ENCODE data around the gene ZNF385B.

ZNF385B gene

DNA sequence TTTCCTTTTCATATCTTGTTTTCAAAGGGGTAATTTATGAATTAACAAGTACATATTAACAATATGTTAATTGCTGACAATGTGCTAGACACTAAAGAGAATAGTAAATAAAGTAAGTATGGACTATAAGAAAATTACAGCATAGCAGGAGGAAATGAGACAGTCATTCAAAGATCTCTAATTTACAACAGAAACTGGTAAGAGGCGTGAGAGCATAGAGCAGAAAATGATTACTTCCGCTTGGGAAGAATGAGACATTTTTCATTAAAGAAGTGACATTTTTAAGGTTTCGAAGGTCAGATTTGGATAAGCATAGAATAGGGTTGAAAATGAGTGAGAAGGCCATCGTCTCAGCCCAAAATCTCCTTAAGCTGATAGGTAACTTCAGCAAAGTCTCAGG, 412.4 kb downstream of the ZNF385B start:
- no peak overlapping the region for H3K14ac ChIP-seq (ENCODE audit: low read length in 2 of 2)
- no peak overlapping the region for H3K18ac ChIP-seq (ENCODE audit: low read depth in 1 of 2, low read length in 2 of 2)
- no peaks in the 10 kb centered on the region for H3K79me1 ChIP-seq (replicated peaks; ENCODE audit: low read length, poor library complexity, severe bottlenecking)
- WGBS, result 96% methylated on average over 2 of the region's 4 CpGs
- H3K27ac ChIP-seq (ENCODE audit: low read length, poor library complexity, severe bottlenecking), result no peak overlapping the region
- H4K8ac ChIP-seq (ENCODE audit: low read length), result no peak overlapping the region
- H2BK15ac ChIP-seq (ENCODE audit: low read depth, poor library complexity, severe bottlenecking), result no peak overlapping the region
- no peak overlapping the region for H4K91ac ChIP-seq (ENCODE audit: low read length)
- no peak overlapping the region for H2AK5ac ChIP-seq (ENCODE audit: low read length, severe bottlenecking)
- H3K4me3 ChIP-seq (ENCODE audit: insufficient read depth in 1 of 2, low read depth in 1 of 2, low read length in 2 of 2), result no peak overlapping the region
- no peaks in the 10 kb centered on the region for H3K9me3 ChIP-seq (ENCODE audit: control insufficient read depth, low read length)
- no peak overlapping the region for H3K23ac ChIP-seq (ENCODE audit: low read length in 2 of 2)
- no peaks in the 10 kb centered on the region for H3K27me3 ChIP-seq (ENCODE audit: control insufficient read depth in 1 of 2, insufficient read depth in 1 of 2, low read length in 2 of 2)
- no peak overlapping the region for H3K4ac ChIP-seq (ENCODE audit: low read depth in 1 of 2, low read length in 2 of 2)
- H3K4me1 ChIP-seq (ENCODE audit: control insufficient read depth, insufficient read depth, low read depth, low read length), result no peaks in the 10 kb centered on the region
- H3K9ac ChIP-seq (ENCODE audit: low read length), result no peak overlapping the region
- H2BK120ac ChIP-seq (ENCODE audit: low read depth, low read length), result no peak overlapping the region
- no peaks in the 10 kb centered on the region for H3K36me3 ChIP-seq (ENCODE audit: control insufficient read depth in 1 of 2, insufficient read depth in 2 of 2, low read depth in 1 of 2, low read length in 2 of 2)
- no peak for DNase-seq
- H3K4me2 ChIP-seq (ENCODE audit: low read length, poor library complexity, severe bottlenecking), result no peak overlapping the region
- H2BK5ac ChIP-seq (ENCODE audit: low read depth, low read length, poor library complexity, severe bottlenecking), result no peak overlapping the region
- H2AFZ ChIP-seq (ENCODE audit: low read depth, low read length), result no peak overlapping the region
- no peak overlapping the region for H2BK12ac ChIP-seq (ENCODE audit: low read length in 2 of 2)

DNA sequence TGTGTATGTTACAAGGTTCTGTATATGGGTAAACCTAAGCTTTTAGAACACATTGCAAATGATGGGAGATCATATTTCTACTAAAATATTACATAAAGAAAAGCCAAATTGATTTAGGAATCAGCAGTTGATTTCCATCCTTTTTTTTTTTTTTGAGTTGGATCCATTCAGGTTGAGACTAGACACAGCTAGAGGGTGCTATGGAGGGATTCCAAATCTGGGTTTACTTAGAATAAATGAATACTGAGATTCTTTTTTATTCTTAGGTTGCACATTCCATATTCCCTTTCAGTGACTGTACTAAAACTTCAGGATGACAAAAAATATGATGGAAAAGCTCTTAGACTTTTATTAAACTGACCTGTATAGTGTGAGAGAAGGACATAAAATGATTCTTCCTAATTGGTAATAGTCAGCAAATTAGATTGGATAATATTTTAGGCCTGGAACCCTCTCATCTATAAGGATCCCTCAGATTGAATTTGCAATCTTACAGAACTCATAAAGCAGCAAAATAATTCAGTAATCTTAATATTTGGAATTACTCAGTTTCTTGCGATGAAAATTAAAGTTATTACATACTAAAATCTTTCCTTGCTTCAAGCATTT, 413.5 kb downstream of the ZNF385B start:
- H2AK5ac ChIP-seq (ENCODE audit: low read length, severe bottlenecking), result no peak overlapping the region
- no peak overlapping the region for H3K23ac ChIP-seq (ENCODE audit: low read length in 2 of 2)
- no peak for DNase-seq
- no peak overlapping the region for H3K4me2 ChIP-seq (ENCODE audit: low read length, poor library complexity, severe bottlenecking)
- H3K79me1 ChIP-seq (replicated peaks; ENCODE audit: low read length, poor library complexity, severe bottlenecking), result no peaks in the 10 kb centered on the region
- WGBS, result no CpG with 5 or more reads among the region's 1 CpG
- H3K9ac ChIP-seq (ENCODE audit: low read length), result no peak overlapping the region
- no peak overlapping the region for H4K8ac ChIP-seq (ENCODE audit: low read length)
- H3K36me3 ChIP-seq (ENCODE audit: control insufficient read depth in 1 of 2, insufficient read depth in 2 of 2, low read depth in 1 of 2, low read length in 2 of 2), result no peaks in the 10 kb centered on the region
- H3K14ac ChIP-seq (ENCODE audit: low read length in 2 of 2), result no peak overlapping the region
- no peak overlapping the region for H2BK5ac ChIP-seq (ENCODE audit: low read depth, low read length, poor library complexity, severe bottlenecking)
- H2BK12ac ChIP-seq (ENCODE audit: low read length in 2 of 2), result no peak overlapping the region
- no peak overlapping the region for H2AFZ ChIP-seq (ENCODE audit: low read depth, low read length)
- H3K4me1 ChIP-seq (ENCODE audit: control insufficient read depth, insufficient read depth, low read depth, low read length), result no peaks in the 10 kb centered on the region
- no peak overlapping the region for H2BK120ac ChIP-seq (ENCODE audit: low read depth, low read length)
- no peak overlapping the region for H3K27ac ChIP-seq (ENCODE audit: low read length, poor library complexity, severe bottlenecking)
- no peak overlapping the region for H4K91ac ChIP-seq (ENCODE audit: low read length)
- no peak overlapping the region for H2BK15ac ChIP-seq (ENCODE audit: low read depth, poor library complexity, severe bottlenecking)
- H3K9me3 ChIP-seq (ENCODE audit: control insufficient read depth, low read length), result no peaks in the 10 kb centered on the region
- no peak overlapping the region for H3K18ac ChIP-seq (ENCODE audit: low read depth in 1 of 2, low read length in 2 of 2)
- no peak overlapping the region for H3K4me3 ChIP-seq (ENCODE audit: insufficient read depth in 1 of 2, low read depth in 1 of 2, low read length in 2 of 2)
- H3K4ac ChIP-seq (ENCODE audit: low read depth in 1 of 2, low read length in 2 of 2), result no peak overlapping the region
- H3K27me3 ChIP-seq (ENCODE audit: control insufficient read depth in 1 of 2, insufficient read depth in 1 of 2, low read length in 2 of 2), result no peaks in the 10 kb centered on the region

DNA sequence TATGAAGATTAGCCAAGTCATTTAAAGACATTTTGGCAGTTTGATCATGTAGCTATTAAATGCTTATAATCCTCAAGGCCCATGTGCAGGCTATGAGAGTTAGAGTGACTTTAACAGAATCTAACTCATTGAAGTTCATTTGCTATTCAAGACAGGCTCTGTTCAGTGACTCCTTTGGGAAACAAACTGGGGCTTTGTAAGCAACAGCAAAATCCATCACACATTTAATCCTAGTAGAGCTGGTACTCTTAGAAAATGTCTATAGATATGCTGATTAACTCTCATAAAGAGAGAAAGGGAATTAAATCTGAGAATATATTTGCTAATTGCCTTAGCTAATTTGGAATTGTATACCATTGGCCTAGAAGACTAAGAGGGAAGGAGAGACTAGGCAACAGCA, 414.0 kb downstream of the ZNF385B start:
- no peak overlapping the region for H2BK15ac ChIP-seq (ENCODE audit: low read depth, poor library complexity, severe bottlenecking)
- H3K27ac ChIP-seq (ENCODE audit: low read length, poor library complexity, severe bottlenecking), result no peak overlapping the region
- H3K79me1 ChIP-seq (replicated peaks; ENCODE audit: low read length, poor library complexity, severe bottlenecking), result no peaks in the 10 kb centered on the region
- H3K4me2 ChIP-seq (ENCODE audit: low read length, poor library complexity, severe bottlenecking), result no peak overlapping the region
- H2BK5ac ChIP-seq (ENCODE audit: low read depth, low read length, poor library complexity, severe bottlenecking), result no peak overlapping the region
- H4K91ac ChIP-seq (ENCODE audit: low read length), result no peak overlapping the region
- H3K4me1 ChIP-seq (ENCODE audit: control insufficient read depth, insufficient read depth, low read depth, low read length), result no peaks in the 10 kb centered on the region
- DNase-seq, result no peak
- H3K4me3 ChIP-seq (ENCODE audit: insufficient read depth in 1 of 2, low read depth in 1 of 2, low read length in 2 of 2), result no peak overlapping the region
- H2BK12ac ChIP-seq (ENCODE audit: low read length in 2 of 2), result no peak overlapping the region
- H2BK120ac ChIP-seq (ENCODE audit: low read depth, low read length), result no peak overlapping the region
- no peak overlapping the region for H3K4ac ChIP-seq (ENCODE audit: low read depth in 1 of 2, low read length in 2 of 2)
- no peak overlapping the region for H2AFZ ChIP-seq (ENCODE audit: low read depth, low read length)
- H3K18ac ChIP-seq (ENCODE audit: low read depth in 1 of 2, low read length in 2 of 2), result no peak overlapping the region
- no peak overlapping the region for H3K23ac ChIP-seq (ENCODE audit: low read length in 2 of 2)
- no peak overlapping the region for H2AK5ac ChIP-seq (ENCODE audit: low read length, severe bottlenecking)
- H3K36me3 ChIP-seq (ENCODE audit: control insufficient read depth in 1 of 2, insufficient read depth in 2 of 2, low read depth in 1 of 2, low read length in 2 of 2), result no peaks in the 10 kb centered on the region
- no peak overlapping the region for H3K14ac ChIP-seq (ENCODE audit: low read length in 2 of 2)
- no peak overlapping the region for H3K9ac ChIP-seq (ENCODE audit: low read length)
- H3K9me3 ChIP-seq (ENCODE audit: control insufficient read depth, low read length), result no peaks in the 10 kb centered on the region
- H3K27me3 ChIP-seq (ENCODE audit: control insufficient read depth in 1 of 2, insufficient read depth in 1 of 2, low read length in 2 of 2), result no peaks in the 10 kb centered on the region
- no peak overlapping the region for H4K8ac ChIP-seq (ENCODE audit: low read length)

DNA sequence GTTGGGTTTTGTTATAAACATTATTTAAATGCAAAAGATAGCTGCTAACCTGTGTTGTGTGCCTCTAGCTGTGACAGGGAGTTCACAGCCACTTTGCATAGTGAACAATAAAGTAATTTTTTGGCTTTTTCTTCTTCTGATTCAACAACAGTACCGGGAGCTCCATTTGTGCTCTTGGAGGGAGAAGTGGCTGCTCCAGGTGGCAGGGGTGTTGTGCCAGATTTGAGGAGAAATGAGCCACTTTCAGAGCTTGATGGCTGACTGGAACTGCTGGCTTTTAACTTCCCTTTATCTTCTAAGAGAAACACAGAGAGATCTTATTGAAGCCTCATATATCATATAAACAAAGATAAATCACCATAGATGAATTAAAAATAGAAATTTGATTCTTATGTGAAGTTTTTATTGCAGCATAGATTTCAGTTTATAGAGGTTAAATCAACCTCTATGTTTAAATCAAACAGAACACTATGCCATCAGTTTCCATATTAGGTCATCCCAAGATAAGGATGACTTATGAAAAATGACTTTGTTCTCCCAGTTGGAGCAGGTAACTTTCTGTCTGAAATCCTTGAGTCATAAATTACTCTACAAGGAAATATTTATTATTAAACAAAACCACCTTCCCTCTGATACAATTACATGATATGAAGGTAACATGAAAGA, 414.8 kb downstream of the ZNF385B start:
- no peak overlapping the region for H2BK120ac ChIP-seq (ENCODE audit: low read depth, low read length)
- H2BK12ac ChIP-seq (ENCODE audit: low read length in 2 of 2), result no peak overlapping the region
- H4K8ac ChIP-seq (ENCODE audit: low read length), result no peak overlapping the region
- no peak overlapping the region for H4K91ac ChIP-seq (ENCODE audit: low read length)
- H3K36me3 ChIP-seq (ENCODE audit: control insufficient read depth in 1 of 2, insufficient read depth in 2 of 2, low read depth in 1 of 2, low read length in 2 of 2), result no peaks in the 10 kb centered on the region
- no peak overlapping the region for H2AK5ac ChIP-seq (ENCODE audit: low read length, severe bottlenecking)
- no peak overlapping the region for H3K18ac ChIP-seq (ENCODE audit: low read depth in 1 of 2, low read length in 2 of 2)
- no peak overlapping the region for H3K4ac ChIP-seq (ENCODE audit: low read depth in 1 of 2, low read length in 2 of 2)
- no peak overlapping the region for H2BK15ac ChIP-seq (ENCODE audit: low read depth, poor library complexity, severe bottlenecking)
- H3K4me1 ChIP-seq (ENCODE audit: control insufficient read depth, insufficient read depth, low read depth, low read length), result no peaks in the 10 kb centered on the region
- H2AFZ ChIP-seq (ENCODE audit: low read depth, low read length), result no peak overlapping the region
- H3K79me1 ChIP-seq (replicated peaks; ENCODE audit: low read length, poor library complexity, severe bottlenecking), result no peaks in the 10 kb centered on the region
- no peak overlapping the region for H3K27ac ChIP-seq (ENCODE audit: low read length, poor library complexity, severe bottlenecking)
- no peak overlapping the region for H2BK5ac ChIP-seq (ENCODE audit: low read depth, low read length, poor library complexity, severe bottlenecking)
- no peak for DNase-seq
- WGBS, result 85% methylated on average over 1 of the region's 1 CpG
- H3K9me3 ChIP-seq (ENCODE audit: control insufficient read depth, low read length), result no peaks in the 10 kb centered on the region
- no peak overlapping the region for H3K4me2 ChIP-seq (ENCODE audit: low read length, poor library complexity, severe bottlenecking)
- no peak overlapping the region for H3K14ac ChIP-seq (ENCODE audit: low read length in 2 of 2)
- no peaks in the 10 kb centered on the region for H3K27me3 ChIP-seq (ENCODE audit: control insufficient read depth in 1 of 2, insufficient read depth in 1 of 2, low read length in 2 of 2)
- H3K23ac ChIP-seq (ENCODE audit: low read length in 2 of 2), result no peak overlapping the region
- H3K4me3 ChIP-seq (ENCODE audit: insufficient read depth in 1 of 2, low read depth in 1 of 2, low read length in 2 of 2), result no peak overlapping the region
- no peak overlapping the region for H3K9ac ChIP-seq (ENCODE audit: low read length)
